ENCODE results near the gene LDLRAD3. TPM values are rescaled to one million over a fixed set of nuclear protein-coding genes. Genes with fewer than 3 reads are reported as not detected.

The LDLRAD3 gene
- total RNA-seq, 1 donor from 2014 or later = 21.6 TPM

DNA sequence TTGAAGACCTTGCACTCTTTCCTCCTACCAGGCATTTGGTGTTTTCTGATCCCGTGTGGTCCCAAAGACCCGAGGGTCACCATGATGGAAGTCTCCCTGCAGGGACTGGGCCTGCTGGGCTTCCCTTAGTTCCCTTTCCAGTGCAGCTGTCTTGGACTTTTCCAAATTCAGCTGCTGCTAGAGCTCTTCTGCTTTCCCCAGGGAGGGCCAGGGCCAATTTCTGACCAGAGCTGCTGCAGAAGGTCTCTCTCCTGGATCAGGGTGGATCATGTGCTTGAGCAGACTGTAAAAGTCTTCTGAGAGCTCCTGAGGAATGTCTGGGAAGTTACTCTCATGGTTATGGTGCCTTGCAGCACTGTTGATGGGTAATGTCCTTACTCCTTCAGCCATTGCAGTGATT lies 23.2 kb downstream of the LDLRAD3 start:
- Histone ChIP-seq H3K4me1 (no peaks in the 10 kb centered on the region), H3K4me3 (no peak overlapping the region), H3K27me3 (no peaks in the 10 kb centered on the region), H3K9me3 (no peaks in the 10 kb centered on the region), H3K36me3 (no peaks in the 10 kb centered on the region), H3K27ac (no peak overlapping the region)
- intact Hi-C loops (cut with DNase I) = no loop called here
- no peak for DNase-seq (ENCODE audit: low spot score in 2 of 2)
- TF ChIP-seq, protein P1, sequence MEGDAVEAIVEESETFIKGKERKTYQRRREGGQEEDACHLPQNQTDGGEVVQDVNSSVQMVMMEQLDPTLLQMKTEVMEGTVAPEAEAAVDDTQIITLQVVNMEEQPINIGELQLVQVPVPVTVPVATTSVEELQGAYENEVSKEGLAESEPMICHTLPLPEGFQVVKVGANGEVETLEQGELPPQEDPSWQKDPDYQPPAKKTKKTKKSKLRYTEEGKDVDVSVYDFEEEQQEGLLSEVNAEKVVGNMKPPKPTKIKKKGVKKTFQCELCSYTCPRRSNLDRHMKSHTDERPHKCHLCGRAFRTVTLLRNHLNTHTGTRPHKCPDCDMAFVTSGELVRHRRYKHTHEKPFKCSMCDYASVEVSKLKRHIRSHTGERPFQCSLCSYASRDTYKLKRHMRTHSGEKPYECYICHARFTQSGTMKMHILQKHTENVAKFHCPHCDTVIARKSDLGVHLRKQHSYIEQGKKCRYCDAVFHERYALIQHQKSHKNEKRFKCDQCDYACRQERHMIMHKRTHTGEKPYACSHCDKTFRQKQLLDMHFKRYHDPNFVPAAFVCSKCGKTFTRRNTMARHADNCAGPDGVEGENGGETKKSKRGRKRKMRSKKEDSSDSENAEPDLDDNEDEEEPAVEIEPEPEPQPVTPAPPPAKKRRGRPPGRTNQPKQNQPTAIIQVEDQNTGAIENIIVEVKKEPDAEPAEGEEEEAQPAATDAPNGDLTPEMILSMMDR (IDR thresholded peaks at IDR 0.05) = no peak

- Histone ChIP-seq H3K4me1 (no peaks in the 10 kb centered on the region), H3K4me3 (no peak overlapping the region), H3K36me3 (no peaks in the 10 kb centered on the region), H3K27ac (no peak overlapping the region), H3K27me3 (no peaks in the 10 kb centered on the region), H3K9me3 (no peaks in the 10 kb centered on the region)
- no peak for DNase-seq (ENCODE audit: low spot score in 2 of 2)
- TF ChIP-seq, protein P1 (IDR thresholded peaks at IDR 0.05) = no peak
- intact Hi-C loops (cut with DNase I) = no loop called here
Measured at GRCh38 chr11:35968386-35969088, 24.7 kb downstream of the LDLRAD3 start.

GRCh38 chr11:35969089-35970042 lies 25.5 kb downstream of the LDLRAD3 start:
- no peaks in the 10 kb centered on the region for H3K36me3 ChIP-seq
- no peaks in the 10 kb centered on the region for H3K9me3 ChIP-seq
- no peaks in the 10 kb centered on the region for H3K27me3 ChIP-seq
- DNase-seq (ENCODE audit: low spot score in 2 of 2) = no peak
- TF ChIP-seq, protein P1 (IDR thresholded peaks at IDR 0.05) = no peak
- intact Hi-C loops (cut with DNase I) = no loop called here
- H3K4me3 ChIP-seq = no peak overlapping the region
- H3K27ac ChIP-seq = no peak overlapping the region
- H3K4me1 ChIP-seq = no peaks in the 10 kb centered on the region

GRCh38 chr11:35970445-35970844 lies 26.6 kb downstream of the LDLRAD3 start:
- no peaks in the 10 kb centered on the region for H3K27me3 ChIP-seq
- intact Hi-C loops (cut with DNase I) = no loop called here
- no peaks in the 10 kb centered on the region for H3K36me3 ChIP-seq
- no peak overlapping the region for H3K4me3 ChIP-seq
- H3K9me3 ChIP-seq = no peaks in the 10 kb centered on the region
- no peak for DNase-seq (ENCODE audit: low spot score in 2 of 2)
- TF ChIP-seq, protein P1 (IDR thresholded peaks at IDR 0.05) = no peak
- no peak overlapping the region for H3K27ac ChIP-seq
- no peaks in the 10 kb centered on the region for H3K4me1 ChIP-seq

GRCh38 chr11:35971841-35972422 lies 28.1 kb downstream of the LDLRAD3 start:
- Histone ChIP-seq H3K36me3 (no peaks in the 10 kb centered on the region), H3K27ac (no peak overlapping the region), H3K27me3 (no peaks in the 10 kb centered on the region), H3K4me1 (no peaks in the 10 kb centered on the region), H3K9me3 (no peaks in the 10 kb centered on the region), H3K4me3 (no peak overlapping the region)
- no peak for DNase-seq (ENCODE audit: low spot score in 2 of 2)
- intact Hi-C loops (cut with DNase I) = no loop called here
- TF ChIP-seq, protein P1 (IDR thresholded peaks at IDR 0.05) = no peak
